D721Med (cell line): ENCODE measurements around the gene MFAP3L.

ENCODE experiments used
- DNase-seq: peaks from one replicate; pipeline ENCODE4 v3.0.0; 2011; ENCODE audit warnings: low spot score; ENCODE audit not compliant: insufficient read length
- FAIRE-seq: peaks from 2 replicates; lab custom pipeline; 2011; peaks lifted over from hg19 to GRCh38; lab: Jason Lieb, UNC
- CTCF ChIP-seq: IDR thresholded peaks from 2 replicates; pipeline ENCODE4 v1.5.1; 2012; ENCODE audit warnings: mild to moderate bottlenecking, control low read depth; ENCODE audit not compliant: insufficient read depth; ENCODE audit errors: missing control alignments

Gene MFAP3L

GRCh38 chr4:170037481-170037880 is 11.3 kb upstream of the MFAP3L start:
- no peak for TF ChIP-seq CTCF
- DNase-seq (no peak), FAIRE-seq (no peak)

- no peak for DNase-seq
- FAIRE-seq, result no peak
- TF ChIP-seq CTCF, result no peak
Measured at GRCh38 chr4:170035845-170036244, 9.7 kb upstream of the MFAP3L start.

GRCh38 chr4:170035231-170035630 is 9.0 kb upstream of the MFAP3L start:
- TF ChIP-seq CTCF, result no peak
- FAIRE-seq, result no peak
- no peak for DNase-seq

- DNase-seq (no peak), FAIRE-seq (no peak)
- TF ChIP-seq CTCF, result no peak
Measured at GRCh38 chr4:170033999-170034398, 7.8 kb upstream of the MFAP3L start.

- TF ChIP-seq CTCF, result no peak
- FAIRE-seq (no peak), DNase-seq (no peak)
Measured at GRCh38 chr4:170030121-170030520, 3.9 kb upstream of the MFAP3L start.

- FAIRE-seq (no peak), DNase-seq (peak; percentile 76)
- TF ChIP-seq CTCF, result no peak
Measured at GRCh38 chr4:170027181-170027829, 1.1 kb upstream of the MFAP3L start.

- no peak for FAIRE-seq
- DNase-seq, result no peak
- TF ChIP-seq CTCF, result no peak
Measured at GRCh38 chr4:170025523-170026252, 507 bp downstream of the MFAP3L start.
